Mucosa of stomach (tissue), 1 donor: Measurements from ENCODE around the gene STARD10.

Experiments used
- H3K27me3 ChIP-seq: one replicate; pipeline ENCODE4 v1.7.0; 2013; ENCODE audit warnings: mild to moderate bottlenecking, low read length; ENCODE audit not compliant: control insufficient read depth, insufficient read depth
- H3K36me3 ChIP-seq: one replicate; pipeline ENCODE4 v1.7.0; 2013; ENCODE audit warnings: low read length; ENCODE audit not compliant: control insufficient read depth, insufficient read depth
- H3K4me1 ChIP-seq: one replicate; pipeline ENCODE4 v1.7.0; 2013; ENCODE audit warnings: mild to moderate bottlenecking, low read length; ENCODE audit not compliant: control insufficient read depth, insufficient read depth
- H3K4me3 ChIP-seq: one replicate; pipeline ENCODE4 v1.7.0; 2013; ENCODE audit warnings: low read length
- H3K9ac ChIP-seq: one replicate; pipeline ENCODE4 v1.7.0; 2013; ENCODE audit warnings: mild to moderate bottlenecking, low read length, moderate library complexity
- H3K9me3 ChIP-seq: one replicate; pipeline ENCODE4 v1.7.0; 2013; ENCODE audit warnings: mild to moderate bottlenecking, low read length, moderate library complexity; ENCODE audit not compliant: control insufficient read depth
- donor health status: Pancreatic carcinoma.

The STARD10 gene

GRCh38 chr11:72719144-72719543 is 74.7 kb downstream of the STARD10 start:
- Histone ChIP-seq H3K9me3 (no peaks in the 10 kb centered on the region), H3K4me3 (no peak overlapping the region), H3K4me1 (peaks cover 48% of the 10 kb centered on the region), H3K9ac (peak overlapping the region; percentile 79), H3K36me3 (no peaks in the 10 kb centered on the region), H3K27me3 (no peaks in the 10 kb centered on the region)

GRCh38 chr11:72718101-72718501 is 75.7 kb downstream of the STARD10 start:
- peaks cover 40% of the 10 kb centered on the region for H3K4me1 ChIP-seq
- no peaks in the 10 kb centered on the region for H3K36me3 ChIP-seq
- H3K27me3 ChIP-seq, result no peaks in the 10 kb centered on the region
- H3K9ac ChIP-seq, result no peak overlapping the region
- no peaks in the 10 kb centered on the region for H3K9me3 ChIP-seq
- no peak overlapping the region for H3K4me3 ChIP-seq

DNA sequence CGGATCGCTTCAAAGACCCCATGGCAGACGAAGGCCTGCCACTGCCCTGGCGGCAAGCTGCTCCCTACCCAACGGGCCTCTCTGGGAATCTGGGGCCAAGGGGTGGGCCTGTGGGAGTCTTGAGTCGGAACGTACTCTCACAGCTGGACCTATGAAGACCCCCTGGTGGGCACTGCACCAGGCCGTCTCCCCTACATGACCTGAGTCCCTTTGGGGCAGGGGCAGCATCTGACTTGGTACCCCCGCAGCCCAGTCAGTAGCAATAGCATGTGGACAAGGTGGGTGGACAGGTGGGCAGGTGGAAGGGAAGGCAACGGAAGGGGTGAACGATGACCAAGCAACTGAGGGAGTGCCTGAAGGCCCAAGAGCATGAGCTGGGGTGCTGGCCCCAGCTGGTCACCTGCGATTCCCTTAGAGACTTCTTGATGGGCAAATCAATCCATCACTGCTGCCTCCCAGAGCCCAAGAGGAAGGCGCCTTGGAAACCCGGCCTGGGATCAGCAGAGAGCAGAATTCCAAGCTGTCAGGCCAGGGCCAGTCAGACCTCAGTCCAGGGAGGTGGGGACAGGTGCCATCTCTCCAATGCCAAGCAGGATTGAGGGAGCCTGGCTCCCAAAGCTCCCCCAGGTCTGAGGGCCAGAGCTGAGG is 76.9 kb downstream of the STARD10 start:
- peaks cover 38% of the 10 kb centered on the region for H3K4me1 ChIP-seq
- no peak overlapping the region for H3K9ac ChIP-seq

GRCh38 chr11:72716290-72716689 is 77.6 kb downstream of the STARD10 start:
- H3K27me3 ChIP-seq, result no peaks in the 10 kb centered on the region
- H3K36me3 ChIP-seq, result peaks cover 5% of the 10 kb centered on the region
- H3K4me1 ChIP-seq, result peaks cover 38% of the 10 kb centered on the region
- H3K9ac ChIP-seq, result no peak overlapping the region
- no peaks in the 10 kb centered on the region for H3K9me3 ChIP-seq
- no peak overlapping the region for H3K4me3 ChIP-seq

More for the DNA sequence above, 76.9 kb downstream of the STARD10 start:
- Histone ChIP-seq H3K4me3 (no peak overlapping the region), H3K9me3 (no peaks in the 10 kb centered on the region), H3K36me3 (peaks cover 5% of the 10 kb centered on the region), H3K27me3 (no peaks in the 10 kb centered on the region)

DNA sequence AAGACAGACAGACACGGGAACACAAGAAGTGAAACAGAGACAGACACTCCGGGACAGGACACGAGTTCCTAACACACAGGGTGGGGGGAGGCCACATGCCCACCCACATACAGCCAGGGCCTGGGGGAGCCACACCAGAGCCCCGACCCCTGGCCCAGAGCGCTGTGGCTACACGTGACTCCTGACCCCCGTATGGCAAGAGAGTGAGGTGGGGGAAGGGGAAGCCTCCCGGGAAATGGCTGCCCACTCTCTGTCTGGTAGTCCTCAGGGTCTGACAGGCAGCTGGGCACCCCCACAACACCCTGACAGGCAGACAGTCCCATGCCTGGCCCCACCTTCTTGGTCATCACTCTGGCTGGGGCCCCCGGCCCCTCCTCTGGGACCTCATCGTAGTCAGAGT is 81.0 kb downstream of the STARD10 start:
- Histone ChIP-seq H3K4me1 (peaks cover 10% of the 10 kb centered on the region), H3K9me3 (no peaks in the 10 kb centered on the region), H3K27me3 (no peaks in the 10 kb centered on the region), H3K4me3 (no peak overlapping the region), H3K36me3 (peaks cover 18% of the 10 kb centered on the region), H3K9ac (no peak overlapping the region)

- peaks cover 18% of the 10 kb centered on the region for H3K36me3 ChIP-seq
- no peak overlapping the region for H3K4me3 ChIP-seq
Measured at GRCh38 chr11:72712168-72712751, 81.6 kb downstream of the STARD10 start.

DNA sequence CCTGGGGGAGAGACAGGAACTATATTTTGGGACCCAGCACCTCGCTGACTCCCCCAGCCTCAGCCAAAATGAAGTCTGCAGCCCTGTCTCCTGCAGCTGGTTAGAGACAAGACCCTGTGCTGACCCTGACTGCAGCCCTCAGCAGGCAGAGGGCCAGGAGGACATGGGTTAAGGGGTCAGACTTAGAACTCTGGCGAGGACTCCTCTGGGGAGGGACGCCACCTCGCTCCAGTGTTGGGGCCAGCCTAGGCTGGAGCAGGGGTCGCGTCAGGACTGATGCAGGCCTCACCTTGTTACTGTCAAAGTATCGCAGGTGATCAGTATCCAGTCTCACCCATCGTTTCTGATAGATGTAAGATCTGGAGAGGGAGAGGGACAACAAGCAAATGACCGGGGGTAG is 82.7 kb downstream of the STARD10 start:
- Histone ChIP-seq H3K9me3 (no peaks in the 10 kb centered on the region), H3K36me3 (peaks cover 18% of the 10 kb centered on the region), H3K4me3 (no peak overlapping the region), H3K4me1 (peaks cover 10% of the 10 kb centered on the region), H3K9ac (no peak overlapping the region), H3K27me3 (no peaks in the 10 kb centered on the region)

More at GRCh38 chr11:72712168-72712751, 81.6 kb downstream of the STARD10 start:
- H3K4me1 ChIP-seq, result peaks cover 10% of the 10 kb centered on the region
- H3K27me3 ChIP-seq, result no peaks in the 10 kb centered on the region
- no peaks in the 10 kb centered on the region for H3K9me3 ChIP-seq
- H3K9ac ChIP-seq, result no peak overlapping the region

- H3K27me3 ChIP-seq, result no peaks in the 10 kb centered on the region
- no peak overlapping the region for H3K9ac ChIP-seq
- no peak overlapping the region for H3K4me3 ChIP-seq
- H3K9me3 ChIP-seq, result no peaks in the 10 kb centered on the region
- peaks cover 18% of the 10 kb centered on the region for H3K36me3 ChIP-seq
- peaks cover 10% of the 10 kb centered on the region for H3K4me1 ChIP-seq
Measured at GRCh38 chr11:72710278-72710677, 83.6 kb downstream of the STARD10 start.

GRCh38 chr11:72709478-72710238 is 84.2 kb downstream of the STARD10 start:
- Histone ChIP-seq H3K36me3 (peaks cover 18% of the 10 kb centered on the region), H3K4me1 (peaks cover 10% of the 10 kb centered on the region), H3K9me3 (no peaks in the 10 kb centered on the region), H3K9ac (no peak overlapping the region), H3K27me3 (no peaks in the 10 kb centered on the region), H3K4me3 (no peak overlapping the region)

DNA sequence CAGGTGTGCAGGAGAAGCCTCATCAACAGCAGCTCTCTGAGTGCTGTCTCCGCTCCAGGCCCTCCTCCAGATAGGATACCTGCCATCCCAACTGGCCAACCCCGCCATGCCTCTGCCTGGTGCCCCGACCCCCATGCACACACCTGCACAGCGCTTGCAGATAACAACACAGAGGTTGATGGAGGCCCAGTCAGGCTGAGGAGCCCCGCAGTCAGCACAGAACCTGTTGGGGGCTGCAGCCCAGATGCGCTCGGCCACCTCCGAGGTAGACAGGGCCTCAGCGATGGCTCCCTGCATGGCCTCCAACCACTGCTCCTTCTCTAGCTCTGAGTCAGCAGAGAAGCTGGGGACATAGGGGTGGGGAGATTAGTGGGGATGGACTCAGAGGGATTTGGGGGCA is 86.8 kb downstream of the STARD10 start:
- H3K4me3 ChIP-seq, result no peak overlapping the region
- H3K9me3 ChIP-seq, result no peaks in the 10 kb centered on the region
- H3K36me3 ChIP-seq, result peaks cover 21% of the 10 kb centered on the region
- no peak overlapping the region for H3K9ac ChIP-seq
- no peaks in the 10 kb centered on the region for H3K4me1 ChIP-seq
- no peaks in the 10 kb centered on the region for H3K27me3 ChIP-seq

- Histone ChIP-seq H3K4me1 (no peaks in the 10 kb centered on the region), H3K27me3 (no peaks in the 10 kb centered on the region), H3K36me3 (peaks cover 26% of the 10 kb centered on the region), H3K9ac (no peak overlapping the region), H3K4me3 (no peak overlapping the region), H3K9me3 (no peaks in the 10 kb centered on the region)
Measured at GRCh38 chr11:72706579-72706978, 87.3 kb downstream of the STARD10 start.
